ENCODE results near the gene MED13L.

Gene MED13L

GRCh38 chr12:116277467-116278278 is at the start of gene MED13L:
Gene MED13L (minus strand): TSS chr12:116277693. CDS start chr12:116277131, 562 bp downstream.
- DNase-seq, result peak; percentile 88

- DNase-seq, result no peak
Observed at GRCh38 chr12:116325336-116325664, 47.8 kb upstream of the MED13L start.

- DNase-seq, result no peak
Observed at GRCh38 chr12:116324654-116325335, 47.3 kb upstream of the MED13L start.

- DNase-seq, result no peak
Observed at GRCh38 chr12:116323406-116324386, 46.2 kb upstream of the MED13L start.

GRCh38 chr12:116321913-116322312 is 44.4 kb upstream of the MED13L start:
- no peak for DNase-seq

- no peak for DNase-seq
Observed at GRCh38 chr12:116320791-116321217, 43.3 kb upstream of the MED13L start.

GRCh38 chr12:116319898-116320621 is 42.6 kb upstream of the MED13L start:
- no peak for DNase-seq

GRCh38 chr12:116319233-116319897 is 41.9 kb upstream of the MED13L start:
- DNase-seq, result peak; percentile 58

GRCh38 chr12:116318576-116319232 is 41.2 kb upstream of the MED13L start:
- DNase-seq, result peak; percentile 53

- DNase-seq, result no peak
Observed at GRCh38 chr12:116317986-116318575, 40.6 kb upstream of the MED13L start.

GRCh38 chr12:116317139-116317538 is 39.6 kb upstream of the MED13L start:
- DNase-seq, result no peak

- DNase-seq, result no peak
Observed at GRCh38 chr12:116314477-116314876, 37.0 kb upstream of the MED13L start.

GRCh38 chr12:116313194-116313927 is 35.9 kb upstream of the MED13L start:
- no peak for DNase-seq

- no peak for DNase-seq
Observed at GRCh38 chr12:116310082-116310481, 32.6 kb upstream of the MED13L start.

- no peak for DNase-seq
Observed at GRCh38 chr12:116309343-116309742, 31.9 kb upstream of the MED13L start.

GRCh38 chr12:116308647-116309046 is 31.2 kb upstream of the MED13L start:
- no peak for DNase-seq

GRCh38 chr12:116306968-116307367 is 29.5 kb upstream of the MED13L start:
- no peak for DNase-seq

- DNase-seq, result no peak
Observed at GRCh38 chr12:116306506-116306905, 29.0 kb upstream of the MED13L start.

GRCh38 chr12:116304621-116305020 is 27.1 kb upstream of the MED13L start:
- no peak for DNase-seq

- no peak for DNase-seq
Observed at GRCh38 chr12:116303929-116304328, 26.4 kb upstream of the MED13L start.

All from NCI-H2171 (cell line).